SK-N-SH (cell line): ENCODE data around the gene RAD51B. TPM values are rescaled to one million over a fixed set of nuclear protein-coding genes. Genes with fewer than 3 reads are reported as not detected.

ENCODE experiments used
- CTCF ChIA-PET: fragments of 300-600, 350-600 bp; formaldehyde crosslinking; extraction: SDS; loops from one replicate; lab custom pipeline; 2021; lab: Yijun Ruan, JAX
- POLR2A ChIA-PET: fragments of 350-600 bp; sonication (Branson Sonifier 250); formaldehyde crosslinking; extraction: SDS; loops from one replicate; lab custom pipeline; 2020; ENCODE audit warnings: antibody characterized with exemption, inconsistent platforms; lab: Yijun Ruan, JAX
- DNase-seq: peaks from one replicate; pipeline ENCODE4 v3.0.0; 2012
- H2AFZ ChIP-seq: fragments of 200-600 bp; sonication (generic); 2 replicates; pipeline ENCODE4 v1.8.1; 2016; ENCODE audit warnings: antibody characterized with exemption, mild to moderate bottlenecking, low read depth
- H3F3A ChIP-seq: fragments of 200-600 bp; sonication (generic); replicated peaks from 2 replicates; pipeline ENCODE3; 2016; ENCODE audit warnings: antibody characterized with exemption, mild to moderate bottlenecking; ENCODE audit not compliant: insufficient read depth
- H3K27ac ChIP-seq, 2 experiments: fragments of 200-500 bp in 1 of 2; fragments of 200-600 bp in 1 of 2; sonication (Bioruptor generic) in 1 of 2; sonication (generic), shearing (Covaris generic) in 1 of 2; 2 replicates each; pipeline versions ENCODE4 v1.5.1 to v1.6.1; 2014 to 2016; ENCODE audit warnings: low read depth in 2 of 2, inconsistent platforms in 1 of 2, low read length in 1 of 2, mild to moderate bottlenecking in 1 of 2, mixed read lengths in 1 of 2
- H3K27me3 ChIP-seq: fragments of 200-600 bp; sonication (generic), shearing (Covaris generic); 2 replicates; pipeline ENCODE4 v1.6.1; 2016; ENCODE audit warnings: mixed run types; ENCODE audit not compliant: insufficient read depth
- H3K36me3 ChIP-seq, 2 experiments: fragments of 200-500 bp in 1 of 2; fragments of 200-600 bp in 1 of 2; sonication (Bioruptor generic) in 1 of 2; sonication (generic) in 1 of 2; replicated peaks in 1 of 2; 2 replicates each; pipeline versions ENCODE3 to v1.5.1; 2014 to 2016; ENCODE audit warnings: low read length in 1 of 2, mild to moderate bottlenecking in 1 of 2; ENCODE audit not compliant: insufficient read depth in 2 of 2, control insufficient read depth in 1 of 2
- H3K4me1 ChIP-seq, 2 experiments: fragments of 200-500 bp in 1 of 2; fragments of 200-600 bp in 1 of 2; sonication (Bioruptor generic) in 1 of 2; sonication (generic), shearing (Covaris generic) in 1 of 2; 2 replicates each; pipeline versions ENCODE4 v1.5.1 to v1.6.1; 2014 to 2016; ENCODE audit warnings: low read depth in 1 of 2, low read length in 1 of 2, mixed run types in 1 of 2; ENCODE audit not compliant: insufficient read depth in 2 of 2, control insufficient read depth in 1 of 2
- H3K4me2 ChIP-seq: fragments of 200-600 bp; sonication (generic), shearing (Covaris generic); 2 replicates; pipeline ENCODE4 v1.6.1; 2017; ENCODE audit warnings: mixed run types
- H3K4me3 ChIP-seq, 2 experiments: fragments of 200-500 bp in 1 of 2; fragments of 200-600 bp in 1 of 2; sonication (Bioruptor generic) in 1 of 2; sonication (generic), shearing (Covaris generic) in 1 of 2; 2 replicates each; pipeline versions ENCODE4 v1.5.1 to v1.8.1; 2014 to 2016; ENCODE audit warnings: low read depth in 2 of 2, inconsistent platforms in 1 of 2, low read length in 1 of 2, mild to moderate bottlenecking in 1 of 2, mixed read lengths in 1 of 2, moderate library complexity in 1 of 2
- H3K79me2 ChIP-seq: fragments of 200-600 bp; sonication (generic); 2 replicates; pipeline ENCODE4 v1.8.1; 2017; ENCODE audit warnings: mild to moderate bottlenecking; ENCODE audit not compliant: insufficient read depth
- H3K9ac ChIP-seq: fragments of 200-600 bp; sonication (generic); 2 replicates; pipeline ENCODE4 v1.6.1; 2017; ENCODE audit warnings: mixed run types
- H3K9me2 ChIP-seq: fragments of 200-600 bp; sonication (generic); 2 replicates; pipeline ENCODE4 v1.6.1; 2017; ENCODE audit warnings: mixed run types
- H3K9me3 ChIP-seq: fragments of 200-600 bp; sonication (generic); 2 replicates; pipeline ENCODE4 v1.6.1; 2017; ENCODE audit warnings: mixed run types, mild to moderate bottlenecking, moderate library complexity
- H4K20me1 ChIP-seq: fragments of 200-600 bp; sonication (generic); 2 replicates; pipeline ENCODE4 v1.6.1; 2017; ENCODE audit warnings: mild to moderate bottlenecking, mixed run types; ENCODE audit not compliant: insufficient read depth
- ELF1 ChIP-seq: IDR thresholded peaks from 2 replicates; pipeline ENCODE4 v1.4.0; 2012
- EP300 ChIP-seq, 2 experiments: IDR thresholded peaks; 2 replicates each; pipeline versions ENCODE4 v1.4.0 to v1.6.1; 2012; ENCODE audit warnings: borderline replicate concordance in 1 of 2, low read depth in 1 of 2, low read length in 1 of 2
- FOSL2 ChIP-seq: IDR thresholded peaks from 2 replicates; pipeline ENCODE4 v1.4.0; 2012; ENCODE audit warnings: low read depth, mild to moderate bottlenecking, moderate library complexity, borderline replicate concordance
- FOXM1 ChIP-seq: IDR thresholded peaks from 2 replicates; pipeline ENCODE4 v1.4.0; 2012; ENCODE audit warnings: low read depth, mild to moderate bottlenecking
- GABPA ChIP-seq: IDR thresholded peaks from 2 replicates; pipeline ENCODE4 v1.4.0; 2012; ENCODE audit warnings: low read depth, mild to moderate bottlenecking
- MEF2A ChIP-seq: IDR thresholded peaks from 2 replicates; pipeline ENCODE4 v1.4.0; 2012; ENCODE audit warnings: low read depth, borderline replicate concordance
- MXI1 ChIP-seq: IDR thresholded peaks from 2 replicates; pipeline ENCODE4 v1.6.1; 2012; ENCODE audit warnings: mild to moderate bottlenecking, low read depth, low read length, improper control_type of control experiment
- NFIC ChIP-seq: IDR thresholded peaks from 2 replicates; pipeline ENCODE4 v1.4.0; 2012; ENCODE audit warnings: borderline replicate concordance
- RAD21 ChIP-seq: IDR thresholded peaks from 2 replicates; pipeline ENCODE4 v1.6.1; 2012; ENCODE audit warnings: mild to moderate bottlenecking, low read length
- RFX5 ChIP-seq: IDR thresholded peaks from 2 replicates; pipeline ENCODE4 v1.6.1; 2012; ENCODE audit warnings: mild to moderate bottlenecking, improper control_type of control experiment, low read length
- RXRA ChIP-seq: IDR thresholded peaks from 2 replicates; pipeline ENCODE4 v1.4.0; 2012; ENCODE audit warnings: low read depth, mild to moderate bottlenecking, borderline replicate concordance
- TAF1 ChIP-seq: IDR thresholded peaks from 2 replicates; pipeline ENCODE4 v1.6.1; 2012; ENCODE audit warnings: low read depth, mild to moderate bottlenecking, low read length, moderate library complexity, borderline replicate concordance
- TCF12 ChIP-seq: IDR thresholded peaks from 2 replicates; pipeline ENCODE4 v1.4.0; 2012
- TEAD4 ChIP-seq: IDR thresholded peaks from 2 replicates; pipeline ENCODE4 v1.4.0; 2012; ENCODE audit warnings: mild to moderate bottlenecking, borderline replicate concordance; ENCODE audit not compliant: insufficient read depth
- YY1 ChIP-seq: IDR thresholded peaks from 2 replicates; pipeline ENCODE4 v1.4.0; 2012; ENCODE audit warnings: low read depth, mild to moderate bottlenecking
- WGBS: methylation state at CpG from one replicate; pipeline ENCODE4 v1.1.6; 2017; ENCODE audit warnings: low lambda C conversion rate; 5-methylcytosine and 5-hydroxymethylcytosine counted together
- polyA plus RNA-seq, 3 experiments: library from polyadenylated mRNA; depleted of rRNA; stranded (reverse); fragments of >200 nt; gene quantifications; 2 replicates each; pipeline ENCODE4 v1.2.3, GENCODE V29; 2012
- TF ChIP-seq, protein P1 (sequence below): fragments of 150-350 bp; IDR thresholded peaks from 2 replicates; pipeline ENCODE4 v1.6.1; 2016; ENCODE audit warnings: mild to moderate bottlenecking, low read depth, low read length
- TF ChIP-seq, protein P2 (sequence below): IDR thresholded peaks from 2 replicates; pipeline ENCODE4 v1.4.0; 2012; ENCODE audit warnings: low read depth, borderline replicate concordance
- TF ChIP-seq, protein P3 (sequence below): IDR thresholded peaks from 2 replicates; pipeline ENCODE4; 2012
- TF ChIP-seq, protein P4 (sequence below): fragments of 200-600 bp; sonication (generic); IDR thresholded peaks from 2 replicates; pipeline ENCODE4 v1.6.1; 2017; ENCODE audit warnings: antibody characterized with exemption, mild to moderate bottlenecking, moderate library complexity

RAD51B gene
- polyA plus RNA-seq, 1 of the 3 experiments (the other 2 are of a cell fraction) = 6.0 TPM

DNA sequence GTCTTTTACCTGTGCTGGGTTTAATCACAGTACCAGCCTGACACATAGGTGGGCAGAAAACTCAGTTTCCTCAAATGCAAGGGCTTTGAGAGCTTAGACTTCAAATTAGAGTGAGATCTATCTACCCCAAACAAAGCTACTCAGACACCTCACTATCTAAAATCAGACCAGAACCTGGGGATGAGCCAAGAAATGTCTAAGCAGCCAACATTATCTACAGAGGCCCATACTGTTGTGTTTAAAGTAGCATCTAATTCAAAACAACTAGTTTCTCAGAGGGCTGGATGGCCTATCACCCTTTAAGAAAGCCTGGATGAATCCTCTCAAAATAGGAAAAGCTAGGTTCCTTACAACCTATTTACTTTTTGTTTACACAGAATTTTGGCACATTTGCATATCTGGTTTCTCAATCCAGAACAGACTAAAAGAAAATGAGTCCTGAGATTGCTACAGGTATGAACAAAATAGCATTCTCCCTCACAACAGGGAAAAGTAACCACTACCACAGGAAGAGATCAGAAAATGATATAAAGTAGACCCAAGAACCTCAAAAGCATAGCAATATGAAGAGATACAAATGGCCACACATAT lies 830.9 kb downstream of the RAD51B start:
- H3K4me2 ChIP-seq = no peak overlapping the region
- no peak for TF ChIP-seq TEAD4
- TF ChIP-seq, protein P1, sequence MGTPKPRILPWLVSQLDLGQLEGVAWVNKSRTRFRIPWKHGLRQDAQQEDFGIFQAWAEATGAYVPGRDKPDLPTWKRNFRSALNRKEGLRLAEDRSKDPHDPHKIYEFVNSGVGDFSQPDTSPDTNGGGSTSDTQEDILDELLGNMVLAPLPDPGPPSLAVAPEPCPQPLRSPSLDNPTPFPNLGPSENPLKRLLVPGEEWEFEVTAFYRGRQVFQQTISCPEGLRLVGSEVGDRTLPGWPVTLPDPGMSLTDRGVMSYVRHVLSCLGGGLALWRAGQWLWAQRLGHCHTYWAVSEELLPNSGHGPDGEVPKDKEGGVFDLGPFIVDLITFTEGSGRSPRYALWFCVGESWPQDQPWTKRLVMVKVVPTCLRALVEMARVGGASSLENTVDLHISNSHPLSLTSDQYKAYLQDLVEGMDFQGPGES = no peak
- TF ChIP-seq, protein P2, sequence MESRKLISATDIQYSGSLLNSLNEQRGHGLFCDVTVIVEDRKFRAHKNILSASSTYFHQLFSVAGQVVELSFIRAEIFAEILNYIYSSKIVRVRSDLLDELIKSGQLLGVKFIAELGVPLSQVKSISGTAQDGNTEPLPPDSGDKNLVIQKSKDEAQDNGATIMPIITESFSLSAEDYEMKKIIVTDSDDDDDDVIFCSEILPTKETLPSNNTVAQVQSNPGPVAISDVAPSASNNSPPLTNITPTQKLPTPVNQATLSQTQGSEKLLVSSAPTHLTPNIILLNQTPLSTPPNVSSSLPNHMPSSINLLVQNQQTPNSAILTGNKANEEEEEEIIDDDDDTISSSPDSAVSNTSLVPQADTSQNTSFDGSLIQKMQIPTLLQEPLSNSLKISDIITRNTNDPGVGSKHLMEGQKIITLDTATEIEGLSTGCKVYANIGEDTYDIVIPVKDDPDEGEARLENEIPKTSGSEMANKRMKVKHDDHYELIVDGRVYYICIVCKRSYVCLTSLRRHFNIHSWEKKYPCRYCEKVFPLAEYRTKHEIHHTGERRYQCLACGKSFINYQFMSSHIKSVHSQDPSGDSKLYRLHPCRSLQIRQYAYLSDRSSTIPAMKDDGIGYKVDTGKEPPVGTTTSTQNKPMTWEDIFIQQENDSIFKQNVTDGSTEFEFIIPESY = no peak
- no peak for TF ChIP-seq TCF12
- TF ChIP-seq NFIC = no peak
- H3K27me3 ChIP-seq = no peaks in the 10 kb centered on the region
- no peak overlapping the region for H3K4me3 ChIP-seq
- POLR2A ChIA-PET = no interaction called here
- H3K36me3 ChIP-seq = no peaks in the 10 kb centered on the region
- H3K9me2 ChIP-seq = no peaks in the 10 kb centered on the region
- no peak overlapping the region for H3K9ac ChIP-seq
- no peaks in the 10 kb centered on the region for H3F3A ChIP-seq
- no peaks in the 10 kb centered on the region for H4K20me1 ChIP-seq
- H3K79me2 ChIP-seq = no peaks in the 10 kb centered on the region
- no peak overlapping the region for H2AFZ ChIP-seq
- H3K9me3 ChIP-seq = no peaks in the 10 kb centered on the region
- CTCF ChIA-PET = no interaction called here
- no peak overlapping the region for H3K27ac ChIP-seq
- H3K4me1 ChIP-seq = peaks cover 16 to 23% of the 10 kb centered on the region in 2 experiments; a peak in 3 of 4 replicates
- no peak for DNase-seq

DNA sequence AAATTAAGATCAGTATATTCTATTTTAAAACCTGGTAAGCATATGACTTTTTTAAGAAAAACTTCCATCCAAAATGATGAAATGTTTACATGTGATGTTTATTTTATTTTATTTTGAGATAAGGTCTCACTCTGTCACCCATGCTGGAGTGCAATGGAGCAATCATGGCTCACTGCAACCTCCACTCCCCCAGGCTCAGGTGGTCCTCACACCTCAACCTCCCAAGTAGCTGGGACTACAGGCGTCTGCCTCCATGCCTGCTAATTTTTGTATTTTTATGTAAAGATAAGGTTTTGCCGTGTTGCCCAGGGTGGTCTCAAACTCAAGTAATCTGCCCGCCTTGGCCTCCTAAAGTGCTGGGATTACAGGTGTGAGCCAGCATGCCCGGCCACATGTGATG lies 831.5 kb downstream of the RAD51B start:
- no peak overlapping the region for H3K27ac ChIP-seq
- TF ChIP-seq FOSL2 = no peak
- TF ChIP-seq MXI1 = no peak
- no peak for TF ChIP-seq RFX5
- no peak for TF ChIP-seq MEF2A
- TF ChIP-seq GABPA = no peak
- no peak for TF ChIP-seq RXRA
- no peak for TF ChIP-seq FOXM1
- TF ChIP-seq YY1 = no peak
- no peak for TF ChIP-seq RAD21
- TF ChIP-seq EP300 (IDR thresholded peaks at IDR 0.05; ENCODE audit: borderline replicate concordance in 1 of 2, low read depth in 1 of 2, low read length in 1 of 2) = no peak
- TF ChIP-seq TEAD4 = no peak
- TF ChIP-seq, protein P1 = no peak
- no peak for TF ChIP-seq TAF1
- TF ChIP-seq, protein P3, sequence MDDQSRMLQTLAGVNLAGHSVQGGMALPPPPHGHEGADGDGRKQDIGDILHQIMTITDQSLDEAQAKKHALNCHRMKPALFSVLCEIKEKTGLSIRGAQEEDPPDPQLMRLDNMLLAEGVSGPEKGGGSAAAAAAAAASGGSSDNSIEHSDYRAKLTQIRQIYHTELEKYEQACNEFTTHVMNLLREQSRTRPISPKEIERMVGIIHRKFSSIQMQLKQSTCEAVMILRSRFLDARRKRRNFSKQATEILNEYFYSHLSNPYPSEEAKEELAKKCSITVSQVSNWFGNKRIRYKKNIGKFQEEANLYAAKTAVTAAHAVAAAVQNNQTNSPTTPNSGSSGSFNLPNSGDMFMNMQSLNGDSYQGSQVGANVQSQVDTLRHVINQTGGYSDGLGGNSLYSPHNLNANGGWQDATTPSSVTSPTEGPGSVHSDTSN = no peak
- no peak for TF ChIP-seq ELF1
- TF ChIP-seq, protein P4, sequence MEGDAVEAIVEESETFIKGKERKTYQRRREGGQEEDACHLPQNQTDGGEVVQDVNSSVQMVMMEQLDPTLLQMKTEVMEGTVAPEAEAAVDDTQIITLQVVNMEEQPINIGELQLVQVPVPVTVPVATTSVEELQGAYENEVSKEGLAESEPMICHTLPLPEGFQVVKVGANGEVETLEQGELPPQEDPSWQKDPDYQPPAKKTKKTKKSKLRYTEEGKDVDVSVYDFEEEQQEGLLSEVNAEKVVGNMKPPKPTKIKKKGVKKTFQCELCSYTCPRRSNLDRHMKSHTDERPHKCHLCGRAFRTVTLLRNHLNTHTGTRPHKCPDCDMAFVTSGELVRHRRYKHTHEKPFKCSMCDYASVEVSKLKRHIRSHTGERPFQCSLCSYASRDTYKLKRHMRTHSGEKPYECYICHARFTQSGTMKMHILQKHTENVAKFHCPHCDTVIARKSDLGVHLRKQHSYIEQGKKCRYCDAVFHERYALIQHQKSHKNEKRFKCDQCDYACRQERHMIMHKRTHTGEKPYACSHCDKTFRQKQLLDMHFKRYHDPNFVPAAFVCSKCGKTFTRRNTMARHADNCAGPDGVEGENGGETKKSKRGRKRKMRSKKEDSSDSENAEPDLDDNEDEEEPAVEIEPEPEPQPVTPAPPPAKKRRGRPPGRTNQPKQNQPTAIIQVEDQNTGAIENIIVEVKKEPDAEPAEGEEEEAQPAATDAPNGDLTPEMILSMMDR = no peak
- H3K9ac ChIP-seq = no peak overlapping the region
- no peaks in the 10 kb centered on the region for H4K20me1 ChIP-seq
- H3K4me2 ChIP-seq = no peak overlapping the region
- WGBS = 98% methylated on average over 4 of the region's 4 CpGs
- no peaks in the 10 kb centered on the region for H3F3A ChIP-seq
- H3K27me3 ChIP-seq = no peaks in the 10 kb centered on the region
- H3K4me3 ChIP-seq = no peak overlapping the region
- POLR2A ChIA-PET = no interaction called here
- CTCF ChIA-PET = interaction anchor here (1.2 kb wide), 1 partner anchor 11 kb away, joined by 3 read pairs; no protein-coding TSS in a partner anchor
- no peak overlapping the region for H2AFZ ChIP-seq
- no peak for DNase-seq
- H3K79me2 ChIP-seq = no peaks in the 10 kb centered on the region
- H3K4me1 ChIP-seq = peaks cover 18 to 29% of the 10 kb centered on the region in 2 experiments; a peak in 3 of 4 replicates
- no peaks in the 10 kb centered on the region for H3K36me3 ChIP-seq
- H3K9me3 ChIP-seq = no peaks in the 10 kb centered on the region
- no peaks in the 10 kb centered on the region for H3K9me2 ChIP-seq
